Spleen (tissue), 11 donors: Measurements from ENCODE around the gene ZNF524. TPM values are rescaled to one million over a fixed set of nuclear protein-coding genes. Genes with fewer than 3 reads are reported as not detected.
"Not testable (repeated sequence)": the region's sequence is repeated elsewhere in the genome, so short reads cannot be mapped to it uniquely, and the experiment has no call there.

Source experiments
- DNase-seq: peaks from one replicate; pipeline ENCODE4 v3.0.0-alpha.2; 2020
- H3K27ac ChIP-seq, 8 donors: fragments of 200-600 bp; sonication (generic) in 7 of 8; 1 replicate in 4 of 8; 2 replicates in 4 of 8; pipeline versions ENCODE4 v1.5.0 to v1.8.0; 2016 to 2021; ENCODE audit warnings: inconsistent platforms in 4 of 8, mild to moderate bottlenecking in 4 of 8, moderate library complexity in 1 of 8
- H3K27me3 ChIP-seq, 7 donors: fragments of 200-600 bp; sonication (generic) in 6 of 7; replicated peaks in 1 of 7; 1 replicate in 4 of 7; 2 replicates in 3 of 7; pipeline versions ENCODE4 v1.5.0 to v1.8.0; 2016 to 2021; ENCODE audit warnings: inconsistent platforms in 3 of 7, mild to moderate bottlenecking in 1 of 7
- H3K36me3 ChIP-seq, 6 donors: fragments of 200-600 bp; sonication (generic) in 5 of 6; 1 replicate in 4 of 6; 2 replicates in 2 of 6; pipeline versions ENCODE4 v1.5.0 to v1.8.0; 2016 to 2021; ENCODE audit warnings: inconsistent platforms in 2 of 6
- H3K4me1 ChIP-seq, 6 donors: fragments of 200-600 bp; sonication (generic) in 5 of 6; 1 replicate in 3 of 6; 2 replicates in 3 of 6; pipeline versions ENCODE4 v1.5.0 to v1.8.0; 2016 to 2021; ENCODE audit warnings: inconsistent platforms in 3 of 6
- H3K4me3 ChIP-seq, 8 donors: fragments of 200-600 bp; sonication (generic) in 7 of 8; 1 replicate in 4 of 8; 2 replicates in 4 of 8; pipeline versions ENCODE4 v1.5.0 to v1.8.0; 2016 to 2021; ENCODE audit warnings: inconsistent platforms in 4 of 8, mild to moderate bottlenecking in 4 of 8, moderate library complexity in 2 of 8
- H3K9me3 ChIP-seq, 8 donors: fragments of 200-600 bp; sonication (generic) in 7 of 8; 1 replicate in 4 of 8; 2 replicates in 4 of 8; pipeline versions ENCODE4 v1.5.0 to v1.8.0; 2016 to 2021; ENCODE audit warnings: inconsistent platforms in 4 of 8
- POLR2A ChIP-seq, 3 donors: fragments of 450-650 bp; IDR thresholded peaks; one replicate each; pipeline ENCODE4 v1.5.1; 2017; ENCODE audit warnings: antibody characterized with exemption in 3 of 3, mild to moderate bottlenecking in 1 of 3
- POLR2AphosphoS5 ChIP-seq, 3 donors: sonication (generic); formaldehyde crosslinking; IDR thresholded peaks; one replicate each; pipeline ENCODE4 v1.5.1; 2017; ENCODE audit warnings: antibody characterized with exemption in 3 of 3
- WGBS, 5 donors: extraction: QIAGEN DNeasy Blood & Tissue Kit in 3 of 5; methylation state at CpG; one replicate each; pipeline versions ENCODE4 v1.1.5 to v1.1.7; 2013 to 2018; 5-methylcytosine and 5-hydroxymethylcytosine counted together
- intact Hi-C: fragments of 100-400 bp; cut with DNase I; formaldehyde crosslinking; loops from one replicate; pipeline ENCODE4 v1.15.0; 2023; ENCODE audit warnings: low total_unique reads
- polyA plus RNA-seq, 3 donors: library from polyadenylated mRNA; stranded (reverse); fragments of 200-250 nt; gene quantifications; one replicate each; pipeline ENCODE4 v1.2.1, GENCODE V29; 2013
- total RNA-seq, 7 donors: library from RNA; depleted of rRNA in 3 of 7; stranded (reverse); fragments of >200 nt in 3 of 7; fragmentation: NEBNext Ultra II Directional in 4 of 7; extraction: Animal tissue kit (Norgen Biotek cat#: 25700) in 4 of 7; gene quantifications; one replicate each; pipeline versions ENCODE4 v1.1.0 to v1.2.1, GENCODE V29; 2016 to 2021
- TF ChIP-seq, protein P1 (sequence below), 11 experiments: fragments of 200-600 bp in 7 of 11; fragments of 450-650 bp in 4 of 11; sonication (generic) in 4 of 11; IDR thresholded peaks in 8 of 11; conservative IDR thresholded peaks in 3 of 11; 1 replicate in 7 of 11; 2 replicates in 4 of 11; pipeline versions ENCODE4 v1.4.0 to v1.8.0; 2016 to 2021; ENCODE audit warnings: antibody characterized with exemption in 11 of 11, inconsistent platforms in 4 of 11, mild to moderate bottlenecking in 1 of 11
- donor health status: healthy with polysubstance abuse.
- donor health status: DM: no; HTN: no; CAD: no; lungs with moderate emphysema.
- donor health status: DM: no; HTN: no; CAD: no.
- donor health status: Bipolar disorder and iron deficiency.
- donor health status: healthy.
- donor health status: DM: no; HTN: no; CAD: no.
- donor health status: DM: yes; HTN: yes; CAD: no.

Gene ZNF524
- total and polyA plus RNA-seq, 10 donors = 19.7 to 57.8 (median 30.2) TPM

DNA sequence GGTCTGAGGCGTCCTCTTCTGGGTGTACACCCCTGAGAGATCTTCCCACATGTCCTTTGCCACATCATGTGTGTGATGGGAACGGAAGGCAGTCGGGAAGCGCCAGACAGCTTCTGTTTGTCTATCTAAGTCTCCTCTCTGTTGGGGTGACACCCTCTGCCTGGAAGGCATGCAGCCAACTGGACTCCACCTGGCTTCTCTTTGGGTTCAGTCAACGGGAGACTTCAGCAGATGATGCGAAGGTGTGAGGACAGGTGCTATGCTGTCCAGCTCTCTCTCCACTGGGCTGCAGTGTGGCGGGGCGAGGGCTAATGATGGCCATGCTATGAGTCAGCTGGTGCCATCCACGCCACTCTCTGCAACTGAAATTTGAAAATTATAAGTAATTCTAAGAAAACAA, 40.4 kb upstream of the ZNF524 start:
- Histone ChIP-seq H3K27me3 (peaks cover 0 to 33% (median 4%) of the 10 kb centered on the region in 7 donors), H3K36me3 (no peaks in the 10 kb centered on the region), H3K4me1 (no peaks in the 10 kb centered on the region), H3K4me3 (no peak overlapping the region), H3K9me3 (peaks cover 0 to 10% (median 7%) of the 10 kb centered on the region in 8 donors), H3K27ac (no peak overlapping the region)
- DNase-seq = no peak
- 81 to 90% (median 85%) methylated on average over 9 of the region's 9 CpGs for WGBS, 5 donors
- TF ChIP-seq POLR2AphosphoS5 (IDR thresholded peaks at IDR 0.05) = no peak
- no peak for TF ChIP-seq POLR2A (IDR thresholded peaks at IDR 0.05)
- TF ChIP-seq, protein P1, sequence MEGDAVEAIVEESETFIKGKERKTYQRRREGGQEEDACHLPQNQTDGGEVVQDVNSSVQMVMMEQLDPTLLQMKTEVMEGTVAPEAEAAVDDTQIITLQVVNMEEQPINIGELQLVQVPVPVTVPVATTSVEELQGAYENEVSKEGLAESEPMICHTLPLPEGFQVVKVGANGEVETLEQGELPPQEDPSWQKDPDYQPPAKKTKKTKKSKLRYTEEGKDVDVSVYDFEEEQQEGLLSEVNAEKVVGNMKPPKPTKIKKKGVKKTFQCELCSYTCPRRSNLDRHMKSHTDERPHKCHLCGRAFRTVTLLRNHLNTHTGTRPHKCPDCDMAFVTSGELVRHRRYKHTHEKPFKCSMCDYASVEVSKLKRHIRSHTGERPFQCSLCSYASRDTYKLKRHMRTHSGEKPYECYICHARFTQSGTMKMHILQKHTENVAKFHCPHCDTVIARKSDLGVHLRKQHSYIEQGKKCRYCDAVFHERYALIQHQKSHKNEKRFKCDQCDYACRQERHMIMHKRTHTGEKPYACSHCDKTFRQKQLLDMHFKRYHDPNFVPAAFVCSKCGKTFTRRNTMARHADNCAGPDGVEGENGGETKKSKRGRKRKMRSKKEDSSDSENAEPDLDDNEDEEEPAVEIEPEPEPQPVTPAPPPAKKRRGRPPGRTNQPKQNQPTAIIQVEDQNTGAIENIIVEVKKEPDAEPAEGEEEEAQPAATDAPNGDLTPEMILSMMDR (IDR thresholded peaks at IDR 0.05 in 8 of 11, conservative IDR thresholded peaks at IDR 0.05 in 3 of 11) = no peak
- intact Hi-C loops = no loop called here

DNA sequence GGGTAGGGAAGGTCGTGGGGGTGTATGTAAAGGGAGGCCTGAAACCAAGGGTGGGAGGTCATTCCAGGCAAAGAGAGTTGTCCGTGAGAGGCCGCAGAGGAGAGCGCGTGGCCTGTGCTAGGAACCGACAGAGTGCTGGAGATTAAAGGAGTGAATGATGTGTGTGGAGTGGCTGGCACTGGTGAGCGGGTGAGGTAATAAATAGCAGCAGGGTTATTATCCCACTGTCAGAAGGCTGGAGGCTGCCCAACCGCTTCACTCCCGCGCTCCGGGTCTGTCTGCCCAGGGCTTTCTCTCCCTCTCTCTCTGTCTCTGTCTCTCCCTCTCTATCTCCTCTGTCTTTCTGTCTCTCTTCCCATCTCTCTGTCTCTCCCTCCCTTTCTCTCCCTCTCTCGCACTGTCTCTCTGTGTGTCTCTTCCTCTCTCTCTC, 36.8 kb upstream of the ZNF524 start:
- Histone ChIP-seq H3K27me3 (peaks cover 0 to 55% (median 5%) of the 10 kb centered on the region in 7 donors), H3K36me3 (no peaks in the 10 kb centered on the region), H3K4me1 (no peaks in the 10 kb centered on the region), H3K4me3 (no peak overlapping the region), H3K27ac (no peak overlapping the region), H3K9me3 (peaks cover 0 to 10% (median 7%) of the 10 kb centered on the region in 8 donors)
- TF ChIP-seq, protein P1 (IDR thresholded peaks at IDR 0.05 in 8 of 11, conservative IDR thresholded peaks at IDR 0.05 in 3 of 11) = no peak
- no peak for TF ChIP-seq POLR2AphosphoS5 (IDR thresholded peaks at IDR 0.05)
- no peak for TF ChIP-seq POLR2A (IDR thresholded peaks at IDR 0.05)
- no peak for DNase-seq
- 60 to 79% (median 69%) methylated on average over 12 of the region's 12 CpGs for WGBS, 5 donors
- intact Hi-C loops = no loop called here

DNA sequence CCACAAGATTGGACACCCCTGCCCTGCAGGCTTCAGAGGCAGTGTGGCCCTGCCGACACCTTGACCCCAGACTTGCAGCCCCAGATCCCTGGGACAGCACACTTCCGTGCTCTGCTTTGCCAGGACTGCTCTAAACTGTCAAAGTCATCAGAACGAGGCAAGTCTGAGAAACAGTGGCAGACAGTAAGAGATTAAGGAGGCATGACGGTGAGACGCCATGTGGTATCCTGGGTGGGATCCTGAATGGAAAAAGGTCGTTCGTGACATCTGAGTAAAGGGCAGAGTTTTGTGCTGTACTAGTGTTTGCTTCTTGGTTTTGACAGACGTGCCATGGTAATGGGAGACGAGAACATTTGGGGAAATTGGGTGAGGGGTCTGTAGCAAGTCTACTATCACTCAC, 33.3 kb upstream of the ZNF524 start:
- DNase-seq = no peak
- Histone ChIP-seq H3K27me3 (peaks cover 0 to 30% (median 5%) of the 10 kb centered on the region in 7 donors), H3K36me3 (no peaks in the 10 kb centered on the region), H3K27ac (no peak overlapping the region), H3K4me3 (no peak overlapping the region), H3K4me1 (no peaks in the 10 kb centered on the region), H3K9me3 (peaks cover 0 to 4% (median 0%) of the 10 kb centered on the region in 8 donors)
- TF ChIP-seq POLR2AphosphoS5 (IDR thresholded peaks at IDR 0.05) (no peak), POLR2A (IDR thresholded peaks at IDR 0.05) (no peak)
- TF ChIP-seq, protein P1 (IDR thresholded peaks at IDR 0.05 in 8 of 11, conservative IDR thresholded peaks at IDR 0.05 in 3 of 11) = no peak
- 52 to 57% (median 55%) methylated on average over 9 of the region's 9 CpGs for WGBS, 5 donors
- intact Hi-C loops = no loop called here

DNA sequence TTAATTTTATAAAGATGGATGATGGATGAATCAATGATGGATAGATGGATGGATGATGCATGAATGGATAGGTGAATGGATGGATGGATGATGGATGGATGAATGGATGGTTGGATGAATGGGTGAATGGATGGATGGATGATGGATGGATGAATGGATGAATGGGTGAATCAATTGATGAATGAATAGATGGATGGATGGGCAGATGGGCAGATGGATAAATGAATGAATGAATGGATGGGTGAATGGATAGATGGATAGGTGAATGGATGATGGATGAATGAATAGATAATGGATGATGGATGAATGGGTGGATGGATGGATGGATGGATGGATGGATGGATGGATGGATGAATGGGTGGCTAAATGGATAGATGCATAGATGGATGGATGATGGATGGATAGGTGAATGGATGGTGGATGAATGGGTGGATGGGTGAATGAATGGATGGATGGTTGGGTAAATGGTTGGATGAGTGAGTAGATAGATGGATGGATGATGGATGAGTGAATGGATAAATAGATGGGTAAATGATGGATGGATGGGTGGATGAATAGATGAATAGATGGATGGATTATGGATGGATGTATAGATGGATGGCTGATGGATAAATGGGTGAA, 32.3 kb upstream of the ZNF524 start:
- Histone ChIP-seq H3K4me1 (no peaks in the 10 kb centered on the region), H3K27me3 (peaks cover 0 to 30% (median 5%) of the 10 kb centered on the region in 7 donors), H3K9me3 (peaks cover 0 to 4% (median 0%) of the 10 kb centered on the region in 8 donors), H3K36me3 (no peaks in the 10 kb centered on the region), H3K4me3 (no peak overlapping the region), H3K27ac (no peak overlapping the region)
- DNase-seq = no peak
- TF ChIP-seq POLR2A (IDR thresholded peaks at IDR 0.05) (no peak), POLR2AphosphoS5 (IDR thresholded peaks at IDR 0.05) (no peak)
- TF ChIP-seq, protein P1 (IDR thresholded peaks at IDR 0.05 in 8 of 11, conservative IDR thresholded peaks at IDR 0.05 in 3 of 11) = no peak
- intact Hi-C loops = no loop called here

DNA sequence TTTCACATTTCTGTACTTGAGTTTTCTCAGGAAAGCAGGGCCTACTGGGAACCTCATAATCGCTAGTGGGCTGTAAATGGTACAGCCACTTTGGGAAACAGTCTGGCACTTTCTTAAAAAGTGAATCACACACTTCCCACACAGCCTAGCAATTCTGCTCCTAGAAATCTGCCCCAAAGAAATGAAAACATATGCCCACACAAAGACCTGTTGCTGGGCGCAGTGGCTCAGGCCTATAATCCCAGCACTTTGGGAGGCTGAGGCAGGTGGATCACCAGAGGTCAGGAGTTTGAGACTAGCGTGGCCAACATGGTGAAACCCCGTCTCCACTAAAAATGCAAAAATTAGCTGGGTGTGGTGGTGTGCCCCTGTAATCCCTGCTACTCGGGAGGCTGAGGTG, 30.6 kb upstream of the ZNF524 start:
- H3K4me1 ChIP-seq, H3K27ac ChIP-seq, intact Hi-C loops, H3K4me3 ChIP-seq, H3K9me3 ChIP-seq, DNase-seq, H3K36me3 ChIP-seq: not testable (repeated sequence)
- peaks cover 0 to 24% (median 5%) of the 10 kb centered on the region in 7 donors for H3K27me3 ChIP-seq
- 73 to 93% (median 90%) methylated on average over 5 of the region's 5 CpGs for WGBS, 5 donors

DNA sequence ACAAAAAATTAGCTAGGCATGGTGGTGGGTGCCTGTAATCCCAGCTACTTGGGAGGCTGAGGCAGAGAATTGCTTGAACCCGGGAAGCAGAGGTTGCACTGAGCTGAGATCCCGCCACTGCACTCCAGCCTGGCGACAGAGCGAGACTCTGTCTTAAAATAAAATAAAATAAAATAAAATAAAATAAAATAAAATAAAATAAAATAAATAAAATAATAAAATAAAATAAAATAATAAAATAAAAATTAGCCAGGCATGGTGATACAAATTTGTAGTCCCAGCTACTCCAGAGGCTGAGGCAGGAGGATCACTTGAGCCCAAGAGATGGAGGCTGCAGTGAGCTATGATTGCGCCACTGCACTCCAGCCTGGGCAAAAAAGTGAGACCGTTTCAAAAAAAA, 26.2 kb upstream of the ZNF524 start:
- intact Hi-C loops, H3K4me3 ChIP-seq, H3K4me1 ChIP-seq, DNase-seq, H3K27me3 ChIP-seq, H3K9me3 ChIP-seq, H3K27ac ChIP-seq: not testable (repeated sequence)
- H3K36me3 ChIP-seq = peaks cover 0 to 23% (median 17%) of the 10 kb centered on the region in 6 donors
- WGBS, 5 donors = 91 to 96% (median 94%) methylated on average over 6 of the region's 6 CpGs
